NCI-H1417 (cell line): ENCODE results near the gene ACOT11.

ENCODE experiments used
- DNase-seq, 3 experiments: peaks; one replicate each; lab custom pipeline; 2025; lab: John Stamatoyannopoulos, UW

Gene ACOT11

GRCh38 chr1:54585181-54586066 is 37.4 kb downstream of the ACOT11 start:
- no peak for DNase-seq

- no peak for DNase-seq
Observed at GRCh38 chr1:54588377-54588776, 40.3 kb downstream of the ACOT11 start.

DNA sequence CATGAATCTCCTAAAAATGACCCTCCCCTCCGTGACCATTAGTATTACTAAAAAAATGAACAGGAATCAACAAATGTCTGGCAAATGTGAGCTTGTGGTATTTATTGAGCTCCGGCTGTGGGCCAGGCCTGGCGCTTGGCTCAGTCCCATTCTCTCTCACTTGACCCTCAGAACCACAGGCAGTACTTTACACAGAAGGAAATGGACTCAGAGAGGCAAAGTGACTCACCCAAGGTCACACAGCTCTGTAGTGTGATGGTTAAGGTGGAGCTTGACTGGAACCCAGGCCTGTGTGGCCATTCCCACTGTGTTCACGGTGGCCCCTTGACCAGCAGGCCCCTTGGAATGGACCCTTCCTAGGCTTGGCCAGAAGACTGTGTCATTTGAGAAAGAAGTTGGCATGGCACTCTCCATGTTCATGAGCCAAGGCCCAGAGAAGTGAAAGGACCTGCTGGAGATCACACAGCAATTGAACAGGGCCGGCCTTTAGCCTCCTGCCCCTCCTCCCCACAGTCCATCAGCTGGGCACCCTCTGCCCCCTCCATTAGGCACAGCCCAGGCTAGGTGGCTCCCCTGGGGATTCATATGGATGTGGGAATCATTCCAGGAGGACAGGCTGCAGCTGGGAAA is 43.2 kb downstream of the ACOT11 start:
- no peak for DNase-seq

GRCh38 chr1:54593571-54594160 is 45.6 kb downstream of the ACOT11 start:
- no peak for DNase-seq

DNA sequence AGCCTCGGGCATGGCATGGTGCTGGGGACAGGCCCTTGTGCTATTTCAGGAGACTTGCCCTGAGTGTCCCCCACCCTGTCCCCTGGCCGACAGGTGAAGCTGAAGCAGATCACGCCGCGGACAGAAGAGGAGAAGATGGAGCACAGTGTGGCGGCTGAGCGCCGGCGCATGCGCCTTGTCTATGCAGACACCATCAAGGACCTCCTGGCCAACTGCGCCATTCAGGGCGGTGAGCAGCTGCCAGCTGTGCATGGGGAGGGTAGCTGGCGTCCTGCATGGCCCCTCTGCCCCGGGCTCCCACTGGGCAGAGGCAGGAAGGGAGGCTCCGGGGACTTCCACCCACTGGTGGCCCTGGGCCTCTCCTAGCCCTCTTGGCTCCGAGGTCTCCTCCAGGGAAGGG is 46.4 kb downstream of the ACOT11 start:
- no peak for DNase-seq

- DNase-seq: no peak
Observed at GRCh38 chr1:54595956-54596498, 48.0 kb downstream of the ACOT11 start.

GRCh38 chr1:54596756-54597155 is 48.7 kb downstream of the ACOT11 start:
- DNase-seq: no peak

DNA sequence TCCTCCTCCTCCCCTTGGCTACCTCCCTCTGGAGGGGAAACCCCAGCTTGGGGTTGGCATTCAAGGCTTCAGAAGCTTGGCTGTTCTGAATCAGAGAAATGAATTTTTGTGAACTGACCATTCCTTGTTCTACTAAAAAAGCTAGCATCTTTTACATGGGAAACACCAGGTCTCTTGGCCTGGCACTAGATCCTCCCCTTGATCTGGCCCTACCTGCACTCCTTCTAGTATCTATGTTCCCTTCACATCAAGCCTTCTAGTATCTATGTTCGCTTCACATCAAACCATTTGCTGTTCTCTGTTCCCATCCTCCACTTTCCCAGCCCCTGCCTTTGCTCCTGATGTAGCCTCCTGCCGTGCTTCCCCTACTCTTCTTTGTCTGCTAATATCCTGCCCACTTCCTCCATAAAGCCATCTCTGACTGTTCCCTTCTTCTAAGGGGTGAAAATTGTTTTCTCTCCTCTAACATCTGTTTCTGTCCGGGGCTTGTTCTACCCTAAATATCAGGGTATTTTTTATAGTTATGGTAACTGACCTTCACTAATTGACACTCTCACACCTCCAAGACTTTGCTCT is 49.5 kb downstream of the ACOT11 start:
- no peak for DNase-seq

DNA sequence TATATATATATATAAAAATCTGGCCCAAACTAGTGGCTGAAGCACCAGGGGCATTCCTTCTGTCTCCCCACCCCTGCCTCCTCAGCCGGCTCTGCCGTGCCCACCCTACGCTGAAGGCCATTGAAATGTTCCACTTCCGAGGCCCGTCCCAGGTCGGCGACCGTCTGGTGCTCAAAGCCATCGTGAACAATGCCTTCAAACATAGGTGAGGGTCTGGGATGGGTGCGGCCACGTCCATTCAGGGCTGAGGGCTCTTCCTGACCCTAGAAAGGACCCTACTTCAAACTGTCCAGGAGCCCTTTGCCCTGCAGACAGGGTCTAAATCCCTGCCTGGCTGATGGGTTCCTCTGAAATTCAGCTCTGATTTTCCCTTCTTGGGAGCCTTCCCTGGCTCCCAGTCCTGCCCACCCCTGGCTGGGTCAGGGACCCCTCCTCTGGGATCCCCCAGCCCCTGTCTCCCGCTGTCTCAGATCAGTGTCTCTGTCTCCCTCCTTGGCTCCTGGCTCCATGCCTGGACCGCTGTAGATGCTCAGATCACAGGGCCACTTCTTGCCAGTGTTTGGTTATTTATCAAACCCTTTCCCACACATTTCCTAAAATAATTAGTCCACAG is 51.3 kb downstream of the ACOT11 start:
- DNase-seq: no peak

GRCh38 chr1:54600947-54601721 is 53.1 kb downstream of the ACOT11 start:
- DNase-seq: no peak

DNA sequence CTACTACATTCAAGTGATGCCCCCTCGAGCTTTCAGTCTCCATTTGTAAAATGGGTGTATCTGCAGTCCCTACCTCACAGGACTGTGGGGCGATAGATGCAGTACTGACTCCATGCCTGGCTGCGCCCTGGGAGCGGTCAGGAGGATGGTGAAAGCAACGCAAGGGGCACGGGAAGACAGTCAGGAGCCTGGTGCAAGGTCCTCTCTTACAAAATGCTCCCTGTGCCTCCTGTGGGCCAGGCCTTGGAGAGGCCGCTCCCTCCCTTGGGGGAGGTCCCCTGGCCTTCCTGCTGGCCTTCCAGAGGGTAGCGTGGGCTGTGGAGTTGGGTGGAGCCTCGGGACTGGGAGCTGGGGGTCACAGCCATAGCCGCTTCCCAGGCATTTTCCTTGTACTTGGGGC is 53.7 kb downstream of the ACOT11 start:
- no peak for DNase-seq

- no peak for DNase-seq
Observed at GRCh38 chr1:54602554-54602953, 54.5 kb downstream of the ACOT11 start.

DNA sequence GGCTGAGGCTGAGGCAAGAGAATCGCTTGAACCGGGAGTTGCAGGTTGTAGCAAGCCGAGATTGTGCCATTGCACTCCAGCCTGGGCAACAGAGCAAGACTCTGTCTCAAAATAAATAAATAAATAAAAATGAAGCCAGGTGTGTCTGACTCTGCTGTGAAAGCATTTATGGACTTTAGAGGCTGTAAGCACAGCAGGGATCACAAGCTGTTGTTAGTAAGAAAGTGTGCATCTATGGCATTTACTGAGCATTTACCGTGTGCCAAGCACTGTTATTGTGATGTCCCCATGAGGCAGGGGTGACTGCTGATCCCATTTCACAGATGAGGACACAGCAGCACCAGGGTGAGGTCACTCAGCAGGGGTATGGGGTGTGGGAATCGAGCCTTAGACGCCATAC is 55.2 kb downstream of the ACOT11 start:
- DNase-seq: no peak

GRCh38 chr1:54604051-54604450 is 56.0 kb downstream of the ACOT11 start:
- DNase-seq: no peak

- DNase-seq: peak in 1 of 3 experiments; percentile 51
Observed at GRCh38 chr1:54604572-54605370, 56.7 kb downstream of the ACOT11 start.

DNA sequence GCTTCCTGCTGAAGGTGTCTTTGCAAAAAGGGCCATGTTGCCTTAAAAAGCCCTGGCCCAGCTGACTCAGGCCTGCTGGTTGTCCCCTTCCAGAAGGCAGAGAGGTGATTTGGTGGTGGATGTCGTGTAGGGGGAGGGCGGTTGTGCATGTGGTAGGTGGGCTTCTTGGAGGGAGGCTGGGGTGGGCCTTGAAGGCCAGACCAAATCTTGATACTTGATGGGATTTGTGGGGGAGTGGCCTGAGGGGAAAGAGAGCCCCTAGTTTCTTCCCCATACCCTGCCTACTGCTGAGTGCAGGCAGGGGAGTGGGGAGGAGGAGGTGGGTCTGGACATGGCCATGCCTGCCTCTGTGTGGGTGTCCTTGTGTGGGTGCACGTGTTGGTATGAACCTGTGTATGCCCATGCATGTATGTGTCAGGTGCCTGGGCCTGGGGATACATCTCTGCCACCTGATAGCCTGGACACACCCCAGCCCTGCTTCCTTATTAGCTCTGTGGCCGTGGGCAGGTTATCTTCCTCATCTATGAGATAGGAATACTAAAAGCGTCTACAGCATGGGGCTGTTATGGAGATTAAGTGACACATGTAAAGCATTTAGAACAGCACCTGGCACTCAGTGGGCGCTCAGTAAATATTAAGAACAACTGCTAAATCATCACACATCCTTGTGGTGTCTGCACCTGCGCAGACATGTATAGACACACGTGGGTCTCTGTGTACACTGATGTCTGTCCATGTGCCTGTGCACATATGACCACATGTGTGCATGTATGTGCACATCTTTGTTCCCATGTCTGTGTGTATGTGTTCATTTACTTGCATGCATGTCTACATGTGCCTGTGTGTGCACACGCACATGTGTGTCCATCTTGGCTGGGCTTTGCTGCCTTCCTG is 58.3 kb downstream of the ACOT11 start:
- DNase-seq: peak in 2 of 3 experiments; percentile 42 to 77

- DNase-seq: no peak
Observed at GRCh38 chr1:54606990-54607325, 58.9 kb downstream of the ACOT11 start.

GRCh38 chr1:54607821-54608565 is 60.0 kb downstream of the ACOT11 start:
- DNase-seq: no peak
